HG03159 (cell line): ENCODE data around the gene WFDC8.

Source experiments
- ATAC-seq: cut with Tn5 transposase; IDR thresholded peaks from one replicate; pipeline ENCODE4 v1.9.1; 2021; ENCODE audit warnings: mild to moderate bottlenecking, moderate library complexity; ENCODE audit not compliant: unreplicated experiment

Gene WFDC8

DNA sequence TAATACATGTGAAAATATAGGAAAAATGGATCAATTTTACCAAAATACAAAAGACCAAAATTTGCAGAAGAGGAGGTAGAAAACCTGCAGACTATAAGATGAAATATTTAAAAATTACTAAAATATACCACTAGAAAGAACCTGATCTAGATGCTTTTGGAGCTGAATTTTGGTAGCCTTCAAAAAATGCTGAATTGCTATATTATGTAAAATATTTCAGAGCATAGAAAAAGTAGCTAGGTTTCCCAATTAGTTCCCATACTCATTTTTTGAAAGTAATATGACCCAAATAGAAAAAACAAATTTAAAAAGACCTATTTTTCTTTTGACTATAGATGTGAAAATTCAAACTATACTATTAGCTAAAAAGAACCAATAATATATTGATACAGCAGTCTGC, 28.3 kb downstream of the WFDC8 start:
- no peak for ATAC-seq

DNA sequence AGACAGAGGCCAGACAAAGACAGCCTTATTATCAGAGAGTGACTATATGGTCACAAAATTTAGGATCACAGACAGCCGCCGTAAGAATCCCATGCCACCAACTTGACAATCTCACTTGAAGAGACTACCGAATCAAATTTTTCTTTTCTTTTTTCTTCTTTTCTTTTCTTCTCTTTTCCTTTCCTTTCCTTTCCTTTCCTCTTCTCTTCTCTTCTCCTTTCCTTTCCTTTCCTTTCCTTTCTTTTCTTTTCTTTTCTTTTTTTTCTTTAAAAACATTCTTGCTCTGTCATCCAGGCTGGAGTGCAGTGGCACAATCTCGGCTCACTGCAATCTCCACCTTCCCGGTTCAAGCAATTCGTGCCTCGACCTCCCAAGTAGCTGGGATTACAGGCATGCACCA, 30.7 kb downstream of the WFDC8 start:
- no peak for ATAC-seq

DNA sequence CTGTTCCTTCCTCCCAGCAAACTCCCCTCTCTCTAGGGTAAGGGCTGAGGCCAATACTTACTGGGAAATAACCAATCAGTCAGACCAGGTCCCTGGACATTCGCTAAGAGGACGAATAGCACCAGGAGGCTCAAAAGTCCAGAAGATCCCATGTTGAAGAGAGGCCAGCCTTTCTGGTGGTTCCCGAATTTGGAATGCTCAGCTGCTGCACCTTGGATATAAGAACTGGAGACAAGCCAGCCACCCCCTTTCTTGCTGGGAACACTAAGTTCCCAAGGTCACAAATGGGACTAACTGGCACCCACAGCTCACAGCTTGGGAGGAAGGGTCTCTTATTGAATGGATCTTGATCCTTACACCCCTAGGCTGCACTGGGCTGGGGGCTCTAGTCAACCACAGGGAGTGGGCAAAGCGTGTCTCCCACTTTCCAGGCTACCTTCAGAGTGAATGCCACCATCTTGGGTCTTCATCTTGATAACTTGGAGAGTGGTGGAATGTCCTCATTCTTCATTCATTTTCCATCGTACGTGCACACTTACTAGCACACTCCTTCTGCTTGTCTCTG, 31.8 kb downstream of the WFDC8 start, which contains the start of gene EPPIN:
Gene EPPIN, minus strand, starts transcription at position 196 of the 565 bp plus-strand sequence. Its CDS starts 44 bp downstream, at position 152.
- no peak for ATAC-seq

DNA sequence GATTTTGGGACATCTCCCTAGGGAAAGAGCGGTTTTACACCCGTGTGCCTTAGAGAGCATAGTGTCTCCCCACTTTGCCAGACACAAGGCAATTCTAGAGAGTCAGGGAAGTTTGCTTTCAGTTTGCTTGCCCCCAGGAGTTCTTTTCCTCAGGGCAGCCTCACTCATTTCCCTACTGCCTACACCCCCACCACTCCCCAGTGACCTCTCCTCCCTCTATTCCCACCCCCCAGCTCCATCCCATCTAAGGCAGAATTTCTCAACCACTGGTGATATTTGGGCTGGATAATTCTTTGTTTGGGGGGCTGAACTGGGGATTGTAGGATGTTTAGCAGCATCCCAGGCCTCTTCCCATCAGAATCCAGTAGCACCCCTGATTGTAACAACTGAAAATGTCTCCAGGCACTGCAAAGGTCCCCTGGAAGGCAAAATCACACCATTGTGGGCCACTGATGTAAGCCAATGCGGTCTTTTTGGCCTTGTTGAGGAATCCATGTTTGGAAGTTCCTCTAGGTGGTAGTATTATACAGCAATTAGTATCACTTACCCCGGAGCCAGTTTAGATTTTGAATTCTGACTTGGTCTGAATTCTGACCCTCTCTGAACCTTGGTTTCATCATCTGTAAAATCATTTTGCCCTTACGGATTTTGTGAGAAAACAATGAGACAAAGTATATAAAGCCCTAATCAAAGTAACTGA, 33.2 kb downstream of the WFDC8 start:
- no peak for ATAC-seq

DNA sequence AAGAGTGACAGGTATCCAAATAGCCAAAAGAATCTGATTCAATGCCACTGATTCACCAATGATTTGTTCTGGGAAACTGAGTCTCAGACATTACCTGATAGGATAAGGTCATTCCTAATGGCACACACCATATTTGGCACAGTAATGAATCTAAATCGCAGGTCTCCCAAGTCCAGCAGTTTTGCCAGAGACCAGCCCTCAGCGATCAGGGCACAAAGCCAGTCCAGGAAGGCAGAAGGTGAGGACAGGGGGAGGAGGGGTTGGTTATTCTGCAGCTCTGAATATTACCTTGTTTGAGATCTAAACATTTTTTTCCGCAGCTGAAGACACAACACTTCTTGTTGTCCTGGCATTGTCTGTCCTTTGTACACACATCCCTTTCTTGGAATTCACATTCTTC, 33.7 kb downstream of the WFDC8 start:
- no peak for ATAC-seq

DNA sequence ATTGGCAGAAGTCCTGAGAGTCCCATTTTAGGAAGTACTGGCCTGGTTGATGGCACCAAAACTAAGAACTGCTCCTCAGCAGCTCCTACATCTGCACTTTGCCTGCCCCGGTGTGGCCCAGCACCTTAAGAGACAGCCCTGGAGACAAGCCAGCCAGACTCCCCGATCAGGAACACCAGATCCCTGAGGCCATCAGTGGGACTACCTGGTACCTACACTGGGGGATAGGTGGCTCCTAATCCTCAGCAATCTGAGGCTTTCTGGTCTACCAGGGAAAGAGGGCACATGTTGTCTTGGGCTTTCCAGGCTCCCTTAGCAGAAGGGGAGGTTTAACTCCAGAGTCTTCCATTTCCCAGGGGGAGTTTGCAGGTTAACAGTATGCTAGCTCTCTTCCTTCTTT, 39.7 kb downstream of the WFDC8 start, which contains the start of gene WFDC6:
Gene WFDC6, minus strand, starts transcription at position 101 of the 400 bp plus-strand sequence. Its CDS starts 75 bp downstream, at position 26.
- no peak for ATAC-seq

DNA sequence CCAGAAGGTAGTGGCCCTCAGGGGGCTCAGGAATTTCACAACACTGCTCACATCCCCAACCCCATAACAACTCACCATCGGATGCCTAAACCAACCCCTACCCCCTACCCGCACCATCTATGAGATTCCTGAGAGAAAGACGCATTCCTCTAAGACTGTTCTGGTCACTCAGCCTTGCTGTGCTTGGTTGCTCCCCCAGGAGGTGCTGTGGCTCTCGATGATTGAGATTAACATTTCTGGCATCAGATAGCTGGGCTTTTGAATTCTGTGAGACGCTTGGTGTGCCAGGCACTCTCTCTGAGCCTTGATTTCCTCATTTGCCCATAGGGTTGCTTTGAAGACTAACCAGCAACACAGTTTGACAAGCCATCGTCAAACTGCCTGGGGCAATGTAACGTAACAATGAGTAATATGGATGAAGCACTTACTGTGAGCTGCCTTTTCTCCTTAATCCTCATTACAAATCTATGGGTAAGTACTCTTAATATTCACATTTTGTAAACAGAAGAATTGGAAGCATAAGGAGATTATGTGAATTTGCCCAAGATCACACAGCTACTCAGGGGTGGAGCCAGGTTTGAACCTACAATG, 40.8 kb downstream of the WFDC8 start:
- no peak for ATAC-seq

DNA sequence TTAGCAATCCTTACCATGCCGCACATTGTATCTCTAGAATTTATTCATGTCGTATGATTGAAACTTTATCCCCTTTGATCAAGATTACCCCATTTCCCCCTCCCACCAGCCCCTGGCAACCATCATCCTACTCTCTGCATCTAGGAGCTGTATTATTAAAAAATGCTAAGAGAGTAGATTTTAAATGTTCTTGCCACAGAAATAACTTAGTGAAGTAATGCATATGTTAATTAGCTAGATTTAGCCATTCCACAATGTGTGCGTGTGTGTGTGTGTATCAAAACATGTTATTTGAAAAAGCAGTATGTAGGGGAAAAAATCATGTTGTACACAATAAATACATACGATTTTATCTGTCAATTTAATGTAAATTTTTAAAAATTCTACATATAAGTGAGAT, 51.8 kb downstream of the WFDC8 start:
- ATAC-seq, result no peak

DNA sequence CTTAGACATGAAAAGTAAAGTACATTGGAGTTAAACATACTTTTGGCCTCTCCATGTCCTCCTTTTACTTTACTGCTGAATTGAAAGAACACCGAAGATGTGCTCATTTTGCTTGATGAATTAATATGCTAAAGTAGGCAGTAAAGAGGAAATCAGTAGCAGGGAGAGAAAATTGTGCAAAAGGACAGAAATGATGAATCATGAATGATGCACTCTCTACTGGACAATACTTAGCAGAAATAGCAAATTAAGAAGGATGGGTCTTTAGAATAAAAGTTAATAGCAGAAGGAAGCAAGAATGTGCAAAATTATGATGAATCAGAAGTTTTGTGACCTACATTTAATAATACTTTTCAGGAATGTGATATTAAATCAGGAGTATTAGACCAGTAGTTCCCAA, 55.3 kb downstream of the WFDC8 start:
- no peak for ATAC-seq

DNA sequence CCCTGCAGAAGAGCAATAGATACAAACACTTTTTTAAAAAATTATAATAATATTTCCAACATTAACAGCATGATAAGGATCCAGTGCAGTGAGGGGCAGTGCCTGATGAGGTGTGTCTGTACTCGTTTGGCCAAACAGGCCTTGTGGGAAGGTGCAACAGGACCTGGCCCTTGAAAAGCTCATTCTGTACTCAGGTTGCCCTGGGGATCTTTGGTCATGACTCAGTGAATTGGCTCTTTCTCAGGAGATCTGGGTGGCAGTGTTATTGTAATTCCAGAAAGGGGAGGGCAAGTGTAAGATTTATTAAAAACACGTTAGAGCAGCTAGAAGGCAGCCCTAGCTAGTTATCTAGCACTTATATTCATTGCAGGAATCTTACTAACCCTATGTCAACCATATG, 60.8 kb downstream of the WFDC8 start:
- no peak for ATAC-seq

DNA sequence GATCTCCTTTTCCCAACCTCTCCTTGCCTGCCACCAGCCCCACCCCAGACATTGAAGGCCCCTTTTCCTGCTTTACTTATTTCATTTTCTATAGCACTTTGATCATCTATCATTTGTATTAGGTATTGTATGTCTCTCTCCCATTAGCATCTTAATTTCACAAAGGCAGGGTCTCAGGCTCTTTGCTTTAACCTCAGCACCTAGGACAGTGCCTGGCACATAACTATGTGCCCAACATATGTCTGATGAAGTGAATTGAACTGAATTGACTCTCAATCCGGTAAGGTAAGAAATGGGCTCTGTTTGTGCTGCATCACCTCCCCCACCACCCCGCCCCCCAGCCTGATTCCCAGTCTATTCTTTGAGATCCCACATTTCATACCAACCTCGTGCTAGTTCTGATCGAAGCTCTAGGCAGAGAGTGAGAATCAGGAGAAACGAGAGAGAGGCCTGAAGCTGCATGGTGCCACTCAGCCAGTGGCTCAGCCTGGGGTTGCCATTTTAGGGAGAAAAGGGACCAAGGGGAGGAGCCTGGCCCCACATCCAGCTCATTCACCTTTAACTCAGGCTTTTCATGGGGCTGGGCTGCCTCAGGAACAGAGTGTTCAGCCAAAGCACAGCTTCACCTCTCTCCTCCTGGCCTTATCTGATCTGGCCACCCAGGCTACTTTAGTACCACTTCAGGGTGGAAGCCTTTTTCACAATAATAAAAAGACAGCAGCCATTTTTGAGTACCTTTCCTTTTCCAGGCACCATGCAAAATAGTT, 63.8 kb downstream of the WFDC8 start, which contains the start of gene SPINT3:
Gene SPINT3, minus strand, starts transcription at position 476 of the 767 bp plus-strand sequence. Its CDS starts 14 bp downstream, at position 462.
- ATAC-seq, result no peak

DNA sequence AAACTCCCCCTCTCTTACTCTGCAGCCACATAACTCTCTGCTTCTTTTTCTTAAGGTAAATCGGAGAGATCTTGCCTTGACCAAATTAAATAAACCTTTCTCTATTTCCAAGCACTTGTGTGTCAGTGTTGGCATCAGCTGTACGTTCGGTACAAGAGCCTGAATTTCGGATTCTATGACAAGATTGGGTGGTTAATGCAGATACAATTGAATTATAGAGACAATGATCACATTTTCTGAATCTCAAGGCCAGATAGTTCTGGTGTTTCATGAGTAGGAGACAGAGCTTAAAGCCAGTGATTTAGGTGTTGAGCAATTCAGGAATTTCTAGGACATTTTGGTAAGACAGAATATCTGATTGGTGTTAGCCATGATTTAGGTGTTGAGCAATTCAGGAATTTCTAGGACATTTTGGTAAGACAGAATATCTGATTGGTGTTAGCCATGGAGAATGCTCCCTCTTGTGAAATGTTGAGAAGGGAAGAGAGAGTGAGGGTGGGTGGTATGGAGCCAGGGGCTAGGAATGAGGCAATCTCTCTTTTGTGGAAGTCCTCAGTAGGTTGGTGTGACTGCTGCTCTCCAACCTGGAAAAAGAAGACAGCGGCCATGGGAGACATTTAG, 68.7 kb downstream of the WFDC8 start:
- ATAC-seq, result no peak

DNA sequence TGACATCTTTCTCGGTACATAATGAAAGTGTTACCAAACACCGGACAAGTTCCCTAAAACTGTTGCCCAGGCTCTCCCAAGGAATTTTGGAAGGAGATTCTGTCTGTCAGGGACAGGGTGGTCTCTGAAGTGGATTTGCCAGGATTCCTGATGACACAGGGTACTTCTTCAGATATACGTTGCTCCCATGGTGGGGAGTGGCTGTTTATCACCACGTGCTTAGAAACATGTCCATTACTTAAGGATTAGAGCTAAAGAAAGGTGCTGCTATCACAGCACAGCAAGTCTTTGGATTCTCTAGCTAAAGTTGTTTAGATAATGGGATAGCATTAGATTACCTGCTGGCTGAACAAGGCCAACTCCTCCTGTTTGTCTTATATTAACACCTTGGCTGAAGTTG, 70.0 kb downstream of the WFDC8 start:
- ATAC-seq, result no peak

DNA sequence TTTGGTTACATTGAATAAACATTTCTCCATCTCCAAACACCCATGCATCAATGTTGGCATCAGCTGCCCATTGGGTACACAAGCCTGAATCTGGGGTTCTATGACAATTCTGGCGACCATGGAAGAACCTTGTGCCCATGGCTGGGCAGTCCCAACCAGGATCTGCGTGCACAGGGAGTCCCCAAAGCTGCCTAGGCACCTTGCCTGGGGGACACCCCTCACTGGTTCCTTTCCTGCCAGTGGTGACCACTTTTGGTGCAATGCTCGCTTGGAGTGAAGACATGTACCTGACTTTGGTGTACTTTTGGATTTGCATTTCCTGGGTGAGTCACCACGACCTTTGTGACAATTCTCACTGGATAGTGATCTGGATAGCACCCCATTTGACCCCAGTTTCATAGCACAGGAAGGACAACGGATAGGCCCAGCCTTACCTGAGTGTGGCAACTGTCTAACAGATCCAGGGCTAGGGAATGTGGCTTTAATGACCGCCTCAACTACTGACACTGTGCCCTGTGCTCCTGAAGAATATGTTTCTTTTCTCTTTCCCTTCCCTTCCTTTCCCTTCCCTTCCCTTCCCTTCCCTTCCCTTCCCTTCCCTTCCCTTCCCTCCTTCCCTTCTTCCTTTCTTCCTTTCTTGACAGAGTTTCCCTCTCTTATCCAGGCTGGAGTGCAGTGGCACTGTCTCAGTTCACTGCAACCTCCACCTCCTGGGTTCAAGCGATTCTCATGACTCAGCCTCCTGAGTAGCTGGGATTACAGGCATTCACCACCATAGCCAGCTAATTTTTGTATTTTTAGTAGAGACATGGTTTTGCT, 70.8 kb downstream of the WFDC8 start:
- no peak for ATAC-seq

DNA sequence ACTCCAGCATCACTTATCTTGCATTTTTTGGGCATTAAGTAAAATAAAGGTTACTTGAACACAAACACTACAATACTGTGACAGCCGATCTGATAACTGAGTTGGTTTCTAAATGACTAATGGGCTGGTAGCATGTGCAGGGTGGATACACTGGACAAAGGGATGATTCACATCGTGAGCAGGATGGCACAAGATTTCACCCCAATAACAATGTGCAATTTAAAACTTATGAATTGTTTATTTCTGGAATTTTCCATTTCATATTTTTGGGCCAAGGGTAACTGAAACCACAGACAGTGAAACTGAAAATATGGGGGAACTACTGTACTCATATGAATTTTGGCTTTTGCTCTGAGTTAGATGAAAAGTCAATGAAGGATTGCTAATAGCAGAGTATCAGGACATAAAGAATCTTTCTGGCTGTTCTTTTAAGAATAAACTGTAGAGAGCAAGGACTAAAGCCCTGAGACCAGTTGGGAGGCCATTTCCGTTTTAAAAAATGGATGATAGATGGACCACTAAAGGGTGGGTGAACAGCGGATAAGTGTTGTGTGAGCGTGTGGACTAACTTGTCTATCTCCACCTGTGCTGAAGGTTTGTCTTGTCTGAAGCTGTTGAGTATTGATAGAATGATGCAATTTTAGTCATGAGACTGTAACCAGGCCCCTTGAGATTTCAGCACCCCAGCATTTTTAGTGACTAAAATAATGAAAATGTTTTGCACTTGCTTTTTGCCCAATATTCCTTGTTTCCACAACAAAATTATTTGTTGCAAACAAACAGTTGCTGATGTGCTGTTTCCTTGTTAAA, 71.9 kb downstream of the WFDC8 start:
- no peak for ATAC-seq

DNA sequence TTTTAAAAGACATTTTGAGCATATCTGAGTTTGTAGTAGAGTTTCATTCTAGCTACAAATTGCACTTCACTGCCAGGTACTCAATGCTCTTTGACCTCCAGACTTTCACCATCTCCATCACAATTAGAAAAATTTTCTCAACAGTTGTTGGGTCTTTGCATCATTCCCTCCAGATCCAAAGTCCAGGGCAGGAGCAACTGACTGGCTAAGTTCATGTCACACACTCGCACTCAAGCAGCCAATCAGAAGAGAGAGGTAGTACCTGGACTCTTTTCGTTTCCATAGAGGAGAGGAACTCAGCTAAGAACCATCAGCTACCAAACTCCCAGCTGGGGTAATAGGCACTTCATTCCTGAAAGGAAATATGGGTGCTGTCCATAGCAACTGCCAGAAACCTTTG, 72.7 kb downstream of the WFDC8 start:
- no peak for ATAC-seq

DNA sequence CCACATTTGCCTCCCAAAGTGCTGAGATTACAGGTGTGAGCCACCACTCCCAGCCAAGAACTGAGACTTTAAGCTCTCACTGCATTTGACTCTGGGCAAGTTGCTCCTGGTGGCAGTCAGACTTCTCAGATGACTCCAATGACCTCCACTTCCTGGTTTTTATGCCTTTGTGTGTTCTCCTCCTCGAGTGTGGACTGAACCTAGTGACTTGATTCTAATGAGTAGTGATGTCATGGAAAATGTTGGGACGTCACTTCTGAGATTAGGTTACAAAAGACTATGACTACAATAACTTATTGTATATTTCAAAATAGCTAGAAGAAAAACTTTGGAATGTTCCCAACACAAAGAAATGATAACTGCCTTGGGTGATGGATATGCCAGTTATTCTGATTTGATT, 75.7 kb downstream of the WFDC8 start:
- ATAC-seq, result no peak

DNA sequence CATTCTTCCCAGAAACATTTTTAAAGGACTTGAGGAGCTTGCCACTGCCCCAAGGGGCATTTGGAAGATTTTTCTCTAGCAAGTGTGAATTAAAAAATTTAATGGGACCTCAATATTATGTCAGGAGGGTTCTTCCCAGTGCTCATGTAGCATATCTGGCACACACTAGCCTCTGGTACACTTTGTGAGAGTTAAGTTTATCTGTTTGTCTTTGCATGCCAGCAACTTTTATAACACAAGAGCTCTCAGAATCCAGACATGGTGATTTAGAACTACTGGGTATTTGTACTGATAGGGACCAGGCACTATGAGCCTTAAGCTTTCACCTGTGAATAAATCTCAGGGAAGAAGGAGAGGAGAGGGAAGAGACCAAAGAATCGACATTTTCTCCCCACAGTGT, 76.5 kb downstream of the WFDC8 start:
- ATAC-seq, result no peak
